Common myeloid progenitor, CD34-positive (primary cell): ENCODE data around the gene PKP1.

Experiments used
- CTCF ChIA-PET: fragments of 350-600 bp; sonication (Branson Sonifier 250); formaldehyde crosslinking; loops from one replicate; lab custom pipeline; 2021; ENCODE audit warnings: antibody characterized with exemption; lab: Charles Lee
- POLR2A ChIA-PET: fragments of 350-600 bp; sonication (Branson Sonifier 250); formaldehyde crosslinking; loops from one replicate; lab custom pipeline; 2021; ENCODE audit warnings: antibody characterized with exemption; lab: Charles Lee
- DNase-seq, 3 donors: peaks; one replicate each; pipeline versions ENCODE4 v3.0.0 to v3.0.0-alpha.2; 2013
- H3K27ac ChIP-seq, 2 experiments: 1 replicate in 1 of 2; 2 replicates in 1 of 2; pipeline ENCODE4 v1.7.0; 2013; ENCODE audit warnings: inconsistent platforms in 2 of 2, low read length in 2 of 2, mild to moderate bottlenecking in 2 of 2, low read depth in 1 of 2, moderate library complexity in 1 of 2; ENCODE audit not compliant: severe bottlenecking in 2 of 2, insufficient read depth in 1 of 2, poor library complexity in 1 of 2
- H3K27me3 ChIP-seq, 5 experiments: replicated peaks in 2 of 5; 1 replicate in 3 of 5; 2 replicates in 2 of 5; pipeline versions ENCODE4 v1.6.1 to v1.7.0; 2013; ENCODE audit warnings: low read length in 4 of 5, mild to moderate bottlenecking in 2 of 5, moderate library complexity in 2 of 5, inconsistent platforms in 1 of 5; ENCODE audit not compliant: insufficient read depth in 5 of 5, control insufficient read depth in 4 of 5
- H3K36me3 ChIP-seq, 4 experiments: 1 replicate in 2 of 4; 2 replicates in 2 of 4; pipeline versions ENCODE4 v1.6.1 to v1.7.0; 2013; ENCODE audit warnings: low read length in 3 of 4, control low read depth in 1 of 4, mild to moderate bottlenecking in 1 of 4; ENCODE audit not compliant: control insufficient read depth in 4 of 4, insufficient read depth in 4 of 4
- H3K4me1 ChIP-seq, 4 experiments: 1 replicate in 3 of 4; 2 replicates in 1 of 4; pipeline versions ENCODE4 v1.6.1 to v1.7.1; 2013; ENCODE audit warnings: low read length in 3 of 4, mild to moderate bottlenecking in 3 of 4, control low read depth in 1 of 4, inconsistent platforms in 1 of 4, moderate library complexity in 1 of 4; ENCODE audit not compliant: control insufficient read depth in 4 of 4, insufficient read depth in 4 of 4; ENCODE audit errors: control extremely low read depth in 1 of 4
- H3K4me3 ChIP-seq, 7 experiments: 1 replicate in 4 of 7; 2 replicates in 3 of 7; pipeline versions ENCODE4 v1.5.1 to v1.7.0; 2013; ENCODE audit warnings: mild to moderate bottlenecking in 7 of 7, low read length in 6 of 7, moderate library complexity in 6 of 7, inconsistent platforms in 2 of 7, low read depth in 2 of 7, control low read depth in 1 of 7; ENCODE audit not compliant: insufficient read depth in 4 of 7, control insufficient read depth in 1 of 7; ENCODE audit errors: extremely low read depth in 1 of 7
- H3K9me3 ChIP-seq, 5 experiments: 1 replicate in 4 of 5; 2 replicates in 1 of 5; pipeline versions ENCODE4 v1.6.1 to v1.7.1; 2013; ENCODE audit warnings: low read length in 4 of 5, mild to moderate bottlenecking in 2 of 5, inconsistent platforms in 1 of 5, low read depth in 1 of 5, moderate library complexity in 1 of 5; ENCODE audit not compliant: control insufficient read depth in 4 of 5, insufficient read depth in 2 of 5; ENCODE audit errors: control extremely low read depth in 1 of 5
- WGBS: methylation state at CpG from one replicate; pipeline ENCODE4 v1.1.5; 2013; ENCODE audit not compliant: insufficient coverage; 5-methylcytosine and 5-hydroxymethylcytosine counted together

PKP1 gene

DNA sequence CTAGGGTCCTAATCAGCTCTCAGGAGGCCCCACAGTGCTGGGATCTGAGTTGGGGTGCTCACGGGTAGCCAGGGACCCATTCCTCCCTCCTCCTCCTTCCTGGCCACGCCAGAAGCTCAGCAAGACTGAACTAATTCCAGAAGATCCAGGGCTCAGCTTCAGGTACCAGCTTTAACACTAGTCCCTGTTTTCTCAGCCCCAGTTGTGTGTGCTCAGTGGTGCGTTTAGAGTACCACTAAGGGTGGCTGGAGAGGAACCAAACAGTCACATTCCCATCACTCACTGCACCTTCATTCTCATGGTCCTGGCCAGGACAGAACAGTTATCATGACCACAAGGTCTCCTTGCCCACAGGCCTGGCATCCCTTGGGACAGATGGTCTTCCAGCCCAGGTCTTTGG, 20.8 kb downstream of the PKP1 start:
- Histone ChIP-seq H3K4me3 (no peak overlapping the region), H3K9me3 (no peaks in the 10 kb centered on the region), H3K27me3 (peaks cover 3 to 24% (median 15%) of the 10 kb centered on the region in 5 experiments), H3K27ac (no peak overlapping the region), H3K36me3 (no peaks in the 10 kb centered on the region), H3K4me1 (no peaks in the 10 kb centered on the region)
- CTCF ChIA-PET = interaction anchor here (0.9 to 1.7 kb wide), 5 partner anchors 13 to 57 kb away, joined by 3 to 5 read pairs (median 4); no protein-coding TSS in a partner anchor
- 79% methylated on average over 3 of the region's 3 CpGs for WGBS
- no peak for DNase-seq
- POLR2A ChIA-PET = no interaction called here

DNA sequence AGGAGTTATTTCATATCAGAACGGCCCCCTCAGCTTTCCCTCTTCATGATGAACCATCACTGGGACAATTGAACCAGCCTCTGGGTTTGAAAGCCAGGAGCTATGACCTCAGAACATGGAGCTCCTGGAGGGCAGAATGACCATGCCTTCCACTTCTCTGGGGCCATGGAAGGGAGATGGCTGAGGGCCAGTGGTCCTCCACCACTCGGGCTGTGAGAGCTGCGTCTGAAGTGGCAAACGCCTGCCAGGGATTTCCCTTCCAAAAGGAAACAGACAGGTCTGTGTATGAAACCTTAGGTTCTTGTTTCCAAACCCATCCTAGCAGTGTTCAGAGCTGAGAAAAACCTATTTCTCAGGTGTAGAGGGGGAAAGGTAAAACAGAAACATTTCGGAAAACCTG, 22.5 kb downstream of the PKP1 start:
- Histone ChIP-seq H3K27me3 (peaks cover 0 to 36% (median 23%) of the 10 kb centered on the region in 5 experiments), H3K36me3 (no peaks in the 10 kb centered on the region), H3K4me3 (no peak overlapping the region), H3K4me1 (no peaks in the 10 kb centered on the region), H3K27ac (no peak overlapping the region), H3K9me3 (no peaks in the 10 kb centered on the region)
- POLR2A ChIA-PET = no interaction called here
- CTCF ChIA-PET = interaction anchor here (1.0 to 1.4 kb wide), 5 partner anchors 8 to 91 kb away, joined by 3 to 5 read pairs (median 3); no protein-coding TSS in a partner anchor
- no peak for DNase-seq
- WGBS = 66% methylated on average over 5 of the region's 5 CpGs

DNA sequence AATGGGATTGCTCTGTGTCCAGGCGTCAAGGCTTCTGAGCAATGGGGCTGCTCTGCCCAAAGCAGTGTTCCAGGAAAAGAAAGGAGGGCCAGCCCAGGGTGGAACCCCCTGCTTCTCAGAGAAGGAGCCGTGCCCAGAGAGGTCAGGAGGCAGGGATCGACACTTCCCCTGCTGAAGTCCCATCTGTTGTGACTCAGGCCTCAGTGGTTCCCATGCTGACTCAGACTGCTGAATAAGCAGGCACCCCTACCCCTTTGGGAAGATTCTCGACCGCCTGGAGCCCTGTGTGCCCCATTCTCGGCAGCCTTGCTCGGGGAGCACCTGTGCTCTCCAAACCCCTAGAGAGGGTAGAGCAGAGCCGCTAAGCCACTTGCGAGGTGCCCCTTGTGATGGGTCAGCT, 23.9 kb downstream of the PKP1 start:
- Histone ChIP-seq H3K9me3 (no peaks in the 10 kb centered on the region), H3K36me3 (no peaks in the 10 kb centered on the region), H3K4me3 (no peak overlapping the region), H3K27ac (no peak overlapping the region), H3K4me1 (no peaks in the 10 kb centered on the region), H3K27me3 (peaks cover 0 to 39% (median 20%) of the 10 kb centered on the region in 5 experiments)
- ChIA-PET CTCF (no interaction called here), POLR2A (no interaction called here)
- DNase-seq = no peak
- 96% methylated on average over 9 of the region's 9 CpGs for WGBS

DNA sequence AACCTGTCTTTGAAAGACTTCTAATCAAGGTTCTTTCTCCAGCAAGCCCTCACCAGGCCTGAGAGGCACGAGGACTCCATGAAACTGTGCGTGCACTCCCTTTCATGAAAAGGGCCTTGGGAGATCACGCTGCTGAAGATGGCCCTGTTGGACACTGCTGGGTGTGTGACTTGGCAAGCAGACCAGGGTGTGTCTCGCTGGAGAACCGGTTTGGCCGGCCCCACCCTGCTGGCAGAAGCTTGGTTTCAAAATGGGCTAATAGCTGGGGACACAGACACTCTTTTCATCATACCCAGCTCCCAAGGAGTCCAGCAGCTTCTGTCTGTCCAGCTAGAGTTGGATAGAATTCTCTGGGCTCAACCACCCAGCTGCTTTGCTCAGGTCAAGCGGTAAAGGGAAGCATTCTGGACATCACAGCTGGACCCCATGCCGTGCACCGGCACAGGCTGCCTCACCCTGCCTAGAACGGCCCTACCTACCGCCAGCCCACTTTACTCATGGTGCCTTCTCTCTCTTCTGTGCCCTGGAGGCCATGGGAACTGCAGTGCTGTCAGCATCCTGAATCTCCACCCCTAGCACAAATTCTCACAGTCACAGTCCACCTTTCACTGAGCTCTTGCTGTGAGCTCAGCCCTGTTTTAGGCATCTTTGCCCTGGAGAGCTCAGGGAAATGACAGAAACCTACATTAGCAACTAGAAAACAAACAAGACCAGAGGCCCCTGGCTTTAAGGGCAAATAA, 24.6 kb downstream of the PKP1 start:
- Histone ChIP-seq H3K27ac (no peak overlapping the region), H3K27me3 (peaks cover 0 to 37% (median 18%) of the 10 kb centered on the region in 5 experiments), H3K36me3 (no peaks in the 10 kb centered on the region), H3K4me1 (no peaks in the 10 kb centered on the region), H3K9me3 (no peaks in the 10 kb centered on the region), H3K4me3 (no peak overlapping the region)
- POLR2A ChIA-PET = no interaction called here
- WGBS = 91% methylated on average over 11 of the region's 11 CpGs
- CTCF ChIA-PET = interaction anchor here (1.4 to 1.9 kb wide), 3 partner anchors 10 to 47 kb away, joined by 3 to 8 read pairs (median 6); no protein-coding TSS in a partner anchor
- no peak for DNase-seq

DNA sequence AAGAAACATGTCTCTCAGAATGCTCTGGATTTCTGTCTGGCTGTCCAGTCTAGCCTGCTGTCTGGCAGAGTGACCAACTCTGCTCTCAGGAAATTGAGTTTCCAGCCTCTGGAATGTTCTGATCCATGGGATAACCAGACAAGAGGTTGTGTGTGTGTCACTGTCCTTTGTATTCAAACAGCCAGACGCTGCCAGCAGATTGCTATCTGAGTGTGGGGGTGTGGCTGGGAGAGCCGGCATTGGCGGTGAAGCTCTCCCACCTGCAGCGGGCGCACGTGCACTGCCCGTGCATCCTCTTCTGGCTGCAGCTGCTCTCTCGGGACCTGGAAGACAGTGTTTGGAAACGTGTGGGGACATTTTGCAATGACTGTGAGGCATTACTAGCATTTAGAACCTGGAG, 26.1 kb downstream of the PKP1 start:
- Histone ChIP-seq H3K4me3 (no peak overlapping the region), H3K4me1 (no peaks in the 10 kb centered on the region), H3K36me3 (no peaks in the 10 kb centered on the region), H3K27ac (no peak overlapping the region), H3K9me3 (no peaks in the 10 kb centered on the region), H3K27me3 (peaks cover 0 to 35% (median 16%) of the 10 kb centered on the region in 5 experiments)
- POLR2A ChIA-PET = no interaction called here
- CTCF ChIA-PET = interaction anchor here (0.5 to 1.9 kb wide), 8 partner anchors 9 to 100 kb away, joined by 3 to 8 read pairs (median 3); no protein-coding TSS in a partner anchor
- DNase-seq = peak; percentile 23 to 72 (median 51)
- 0% methylated on average over 8 of the region's 9 CpGs for WGBS

DNA sequence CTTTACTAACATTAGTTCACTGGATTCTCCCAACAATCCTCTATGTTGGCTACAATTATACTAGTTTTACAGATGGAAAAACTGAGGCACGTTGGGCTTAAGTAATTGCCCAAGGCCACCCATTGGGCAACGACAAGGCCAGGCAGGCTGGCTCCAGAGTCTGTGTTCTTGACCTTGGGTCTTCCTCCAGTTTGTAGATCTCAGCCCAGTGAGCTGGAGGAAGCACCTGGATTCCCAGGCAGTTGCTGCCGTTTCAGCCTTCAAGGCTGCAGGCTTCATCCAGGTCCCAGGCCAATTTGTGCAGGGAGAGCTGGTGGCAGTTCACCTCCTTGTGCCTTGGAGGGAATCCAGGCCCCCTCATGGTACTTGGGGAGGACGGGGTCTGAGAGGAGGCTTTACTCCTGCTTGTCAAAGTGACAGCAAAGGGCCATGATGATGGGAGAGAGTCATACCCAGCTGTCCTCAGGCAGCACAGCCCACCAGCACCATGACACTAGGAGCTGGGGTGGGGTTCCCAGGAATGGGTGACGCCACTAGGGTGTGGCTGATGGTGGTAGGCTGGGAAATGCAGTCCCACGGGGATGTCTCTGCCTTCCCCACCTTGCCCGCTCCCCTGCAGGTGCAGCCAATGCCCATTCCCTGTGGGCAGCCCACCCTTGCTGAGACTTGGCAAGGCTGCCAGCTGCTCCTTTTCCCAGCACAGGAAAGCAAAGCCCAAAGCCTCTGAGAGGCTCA, 27.1 kb downstream of the PKP1 start:
- Histone ChIP-seq H3K4me1 (no peaks in the 10 kb centered on the region), H3K36me3 (no peaks in the 10 kb centered on the region), H3K4me3 (no peak overlapping the region), H3K27ac (no peak overlapping the region), H3K27me3 (peaks cover 0 to 31% (median 12%) of the 10 kb centered on the region in 5 experiments), H3K9me3 (no peaks in the 10 kb centered on the region)
- POLR2A ChIA-PET = no interaction called here
- DNase-seq = no peak
- CTCF ChIA-PET = interaction anchor here (1.1 to 1.4 kb wide), 2 partner anchors 48 to 88 kb away, joined by 3 read pairs; no protein-coding TSS in a partner anchor
- WGBS = 85% methylated on average over 4 of the region's 7 CpGs

DNA sequence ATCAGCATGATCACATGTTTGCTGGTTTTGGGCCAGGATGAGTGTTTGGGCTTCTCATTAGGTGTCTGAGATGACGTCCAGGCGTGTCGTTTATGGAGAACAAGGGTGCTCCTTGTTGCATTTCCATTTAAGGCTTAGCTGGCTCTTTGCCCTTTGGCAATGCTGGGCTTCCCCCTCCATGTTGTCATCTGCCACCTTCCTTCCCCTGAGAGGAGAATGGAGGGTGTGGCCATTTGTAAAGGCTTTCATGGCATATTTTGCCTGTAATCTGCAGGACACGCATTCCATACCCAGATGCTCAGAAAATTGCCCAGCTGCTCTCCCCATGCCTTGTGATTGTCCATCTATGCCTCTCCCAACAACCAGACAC, 27.7 kb downstream of the PKP1 start:
- H3K9me3 ChIP-seq = no peaks in the 10 kb centered on the region
- H3K4me3 ChIP-seq = no peak overlapping the region
- POLR2A ChIA-PET = no interaction called here
- H3K36me3 ChIP-seq = no peaks in the 10 kb centered on the region
- no peaks in the 10 kb centered on the region for H3K4me1 ChIP-seq
- WGBS = 89% methylated on average over 3 of the region's 4 CpGs
- no peak overlapping the region for H3K27ac ChIP-seq
- peaks cover 0 to 30% (median 12%) of the 10 kb centered on the region in 5 experiments for H3K27me3 ChIP-seq
- DNase-seq = no peak
- CTCF ChIA-PET = interaction anchor here (1.1 kb wide), 1 partner anchor 48 kb away, joined by 3 read pairs; no protein-coding TSS in a partner anchor
